Osteocyte (in vitro differentiated cells): ENCODE results near the gene CABLES2. TPM values are rescaled to one million over a fixed set of nuclear protein-coding genes. Genes with fewer than 3 reads are reported as not detected.

Source experiments
- DNase-seq: peaks from one replicate; pipeline ENCODE4 v3.0.0; 2021; ENCODE audit warnings: mixed read lengths; ENCODE audit not compliant: unreplicated experiment; ENCODE audit errors: extremely low spot score
- H3K27ac Mint-ChIP-seq: one replicate; pipeline ENCODE4 v1.8.0; 2021; ENCODE audit warnings: mild to moderate bottlenecking, mixed read lengths; ENCODE audit not compliant: unreplicated experiment
- H3K27me3 Mint-ChIP-seq: one replicate; pipeline ENCODE4 v1.8.0; 2021; ENCODE audit warnings: mixed read lengths; ENCODE audit not compliant: unreplicated experiment
- H3K36me3 Mint-ChIP-seq: one replicate; pipeline ENCODE4 v1.8.0; 2021; ENCODE audit warnings: mixed read lengths; ENCODE audit not compliant: unreplicated experiment
- H3K4me1 Mint-ChIP-seq: one replicate; pipeline ENCODE4 v1.8.0; 2021; ENCODE audit warnings: mixed read lengths; ENCODE audit not compliant: unreplicated experiment
- H3K4me3 Mint-ChIP-seq: one replicate; pipeline ENCODE4 v1.8.0; 2021; ENCODE audit warnings: mild to moderate bottlenecking, moderate library complexity, mixed read lengths; ENCODE audit not compliant: unreplicated experiment
- H3K9me3 Mint-ChIP-seq: one replicate; pipeline ENCODE4 v1.8.0; 2021; ENCODE audit warnings: mixed read lengths; ENCODE audit not compliant: unreplicated experiment
- total RNA-seq: library from RNA; stranded (reverse); gene quantifications from 2 replicates; pipeline ENCODE4 v1.2.1, GENCODE V29; 2021
- TF ChIP-seq, protein P1 (sequence below): fragments of 200-600 bp; sonication (generic); IDR thresholded peaks from 2 replicates; pipeline ENCODE4 v1.5.0; 2021; ENCODE audit warnings: antibody characterized with exemption, mild to moderate bottlenecking, moderate library complexity

The CABLES2 gene
- total RNA-seq, 1 donor from 2014 or later, result 8.8 TPM

DNA sequence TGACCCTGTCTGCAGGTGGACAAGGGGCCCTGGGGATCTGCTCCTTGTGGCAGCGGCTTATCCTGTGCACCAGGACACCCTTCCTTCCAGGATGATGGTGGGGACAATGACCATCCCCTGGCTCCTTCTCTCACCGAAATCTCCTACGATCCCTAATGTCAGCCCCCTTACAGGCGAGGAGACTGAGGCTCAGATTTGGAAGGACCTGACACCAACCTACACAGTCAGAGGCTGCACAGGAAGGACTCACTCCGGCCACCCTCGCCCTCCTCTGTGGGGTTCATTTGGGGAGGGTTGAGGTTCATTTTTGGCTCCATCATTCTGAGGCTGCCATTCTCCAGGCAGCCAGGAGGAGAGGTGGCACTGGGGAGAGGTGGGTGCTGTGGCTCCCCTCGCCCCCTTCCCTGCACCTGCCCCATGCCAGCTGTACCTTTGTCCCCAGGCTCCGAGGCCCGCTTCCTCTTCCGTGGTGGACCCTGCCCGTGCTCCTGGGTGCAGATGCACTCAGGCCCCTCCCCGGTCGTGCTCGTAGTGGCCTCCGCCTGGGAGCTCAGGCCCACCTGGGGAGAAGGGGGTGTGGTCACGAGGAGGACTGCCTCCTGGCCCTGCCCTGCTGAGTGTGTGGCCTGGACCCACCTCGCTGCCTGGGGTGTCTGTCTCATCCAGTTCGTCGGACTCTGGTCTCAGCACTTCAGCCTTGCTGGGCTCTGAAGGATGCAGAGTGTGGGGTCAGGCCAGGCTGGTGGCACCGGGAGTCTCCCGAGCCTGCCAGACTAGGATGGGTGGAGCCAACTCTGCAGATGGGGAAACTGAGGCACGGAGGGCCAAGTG is 5.3 kb upstream of the CABLES2 start:
- H3K27me3 Mint-ChIP-seq, result no peaks in the 10 kb centered on the region
- DNase-seq, result no peak
- peaks cover 9% of the 10 kb centered on the region for H3K4me1 Mint-ChIP-seq
- H3K36me3 Mint-ChIP-seq, result no peaks in the 10 kb centered on the region
- no peaks in the 10 kb centered on the region for H3K9me3 Mint-ChIP-seq
- no peak overlapping the region for H3K27ac Mint-ChIP-seq
- TF ChIP-seq, protein P1, sequence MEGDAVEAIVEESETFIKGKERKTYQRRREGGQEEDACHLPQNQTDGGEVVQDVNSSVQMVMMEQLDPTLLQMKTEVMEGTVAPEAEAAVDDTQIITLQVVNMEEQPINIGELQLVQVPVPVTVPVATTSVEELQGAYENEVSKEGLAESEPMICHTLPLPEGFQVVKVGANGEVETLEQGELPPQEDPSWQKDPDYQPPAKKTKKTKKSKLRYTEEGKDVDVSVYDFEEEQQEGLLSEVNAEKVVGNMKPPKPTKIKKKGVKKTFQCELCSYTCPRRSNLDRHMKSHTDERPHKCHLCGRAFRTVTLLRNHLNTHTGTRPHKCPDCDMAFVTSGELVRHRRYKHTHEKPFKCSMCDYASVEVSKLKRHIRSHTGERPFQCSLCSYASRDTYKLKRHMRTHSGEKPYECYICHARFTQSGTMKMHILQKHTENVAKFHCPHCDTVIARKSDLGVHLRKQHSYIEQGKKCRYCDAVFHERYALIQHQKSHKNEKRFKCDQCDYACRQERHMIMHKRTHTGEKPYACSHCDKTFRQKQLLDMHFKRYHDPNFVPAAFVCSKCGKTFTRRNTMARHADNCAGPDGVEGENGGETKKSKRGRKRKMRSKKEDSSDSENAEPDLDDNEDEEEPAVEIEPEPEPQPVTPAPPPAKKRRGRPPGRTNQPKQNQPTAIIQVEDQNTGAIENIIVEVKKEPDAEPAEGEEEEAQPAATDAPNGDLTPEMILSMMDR, result no peak
- no peak overlapping the region for H3K4me3 Mint-ChIP-seq

DNA sequence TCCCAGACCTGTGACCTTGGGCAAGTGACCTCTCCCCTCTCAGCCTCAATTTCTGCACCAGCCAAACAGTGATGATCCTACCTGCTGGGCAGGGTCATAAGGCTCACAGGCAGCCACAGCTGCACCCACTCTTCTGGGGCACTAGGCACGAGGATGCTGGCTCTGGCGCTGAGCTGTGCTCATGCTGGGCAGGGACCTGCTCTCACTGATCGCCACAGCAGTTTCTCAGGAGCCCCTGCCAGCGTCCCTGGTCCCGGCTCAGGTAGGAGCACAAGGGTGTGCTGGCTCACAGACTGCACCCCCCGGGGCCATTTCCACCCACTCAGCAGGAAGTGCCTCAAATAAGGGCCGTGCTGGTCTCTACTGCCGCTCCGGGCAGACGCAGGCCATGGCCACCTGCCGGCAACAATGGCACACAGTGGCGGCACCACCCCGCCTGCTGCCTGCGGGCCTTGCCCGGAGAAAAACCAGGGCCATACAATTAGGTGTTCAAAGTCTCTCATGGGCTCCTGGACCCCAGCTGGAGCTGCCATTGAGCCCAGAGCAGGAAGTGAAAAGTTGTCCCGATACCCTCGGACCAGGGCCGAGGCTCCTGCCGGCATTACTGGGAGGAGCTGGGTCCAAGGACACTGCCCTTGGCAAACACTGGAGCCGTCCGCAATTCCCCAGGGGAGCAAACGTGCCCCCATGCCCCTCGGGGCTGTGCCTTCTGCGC is 4.6 kb upstream of the CABLES2 start:
- Mint-ChIP-seq H3K36me3 (no peaks in the 10 kb centered on the region), H3K4me3 (no peak overlapping the region), H3K27ac (no peak overlapping the region), H3K27me3 (no peaks in the 10 kb centered on the region), H3K9me3 (no peaks in the 10 kb centered on the region), H3K4me1 (peaks cover 9% of the 10 kb centered on the region)
- TF ChIP-seq, protein P1, result no peak
- no peak for DNase-seq

GRCh38 chr20:62410746-62411478 is 3.8 kb upstream of the CABLES2 start:
- Mint-ChIP-seq H3K36me3 (no peaks in the 10 kb centered on the region), H3K27me3 (no peaks in the 10 kb centered on the region), H3K9me3 (no peaks in the 10 kb centered on the region), H3K4me1 (peaks cover 13% of the 10 kb centered on the region), H3K4me3 (no peak overlapping the region), H3K27ac (no peak overlapping the region)
- TF ChIP-seq, protein P1, result no peak
- DNase-seq, result no peak

DNA sequence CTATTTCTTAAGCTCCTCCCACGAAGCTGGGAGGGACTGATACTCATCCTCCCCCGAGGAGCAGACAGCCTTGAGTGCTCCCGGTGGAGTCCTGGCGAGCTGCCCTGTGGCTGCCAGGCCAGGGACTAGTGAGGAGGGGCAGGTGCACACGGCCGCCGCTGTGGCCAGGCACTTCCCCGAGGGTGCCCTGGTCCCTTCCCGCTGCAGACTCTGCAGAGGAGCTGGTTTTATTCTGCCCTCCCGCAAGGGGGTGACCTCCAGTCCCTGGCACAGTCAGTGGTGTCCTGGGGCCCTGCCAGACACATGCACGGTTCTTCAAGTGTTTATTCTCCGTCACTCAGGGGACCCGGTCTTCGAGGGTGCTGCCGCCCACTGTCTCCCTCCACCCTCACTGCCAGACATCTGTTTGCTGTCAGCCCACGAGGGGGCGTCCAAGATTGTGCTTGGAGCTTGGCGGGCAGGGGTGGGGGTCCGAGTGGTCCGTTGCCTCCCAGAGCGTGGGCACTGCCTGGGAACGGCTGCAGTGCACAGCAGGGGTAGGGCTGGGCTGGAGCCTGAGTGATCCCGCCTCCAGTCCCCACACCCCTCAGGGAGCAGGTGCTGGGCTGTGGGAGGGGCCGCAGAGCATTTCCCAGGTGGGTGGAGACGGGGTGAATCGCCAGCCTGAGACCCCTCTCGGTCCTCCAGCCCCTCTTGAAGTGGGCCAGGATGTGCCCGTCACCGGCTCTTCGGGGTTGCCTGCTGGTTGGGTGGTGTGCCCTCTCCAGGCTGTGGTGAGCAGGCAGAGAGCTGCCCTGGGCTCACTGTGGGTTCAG is 3.1 kb upstream of the CABLES2 start:
- TF ChIP-seq, protein P1, result peak; percentile 61
- no peak for DNase-seq
- Mint-ChIP-seq H3K27ac (no peak overlapping the region), H3K27me3 (no peaks in the 10 kb centered on the region), H3K4me1 (peaks cover 19% of the 10 kb centered on the region), H3K36me3 (no peaks in the 10 kb centered on the region), H3K9me3 (no peaks in the 10 kb centered on the region), H3K4me3 (no peak overlapping the region)
